ENCODE measurements around the gene NEGR1. TPM values are rescaled to one million over a fixed set of nuclear protein-coding genes. Genes with fewer than 3 reads are reported as not detected.

Gene NEGR1
- total and polyA plus RNA-seq, 10 donors = 0.07 to 1.3 (median 0.54) TPM

GRCh38 chr1:72207059-72207458 is 75.3 kb downstream of the NEGR1 start:
- intact Hi-C loops (cut with DNase I; ENCODE audit: low total_unique reads) = no loop called here
- H3K4me1 ChIP-seq = no peaks in the 10 kb centered on the region
- H3K9me3 ChIP-seq = no peaks in the 10 kb centered on the region
- WGBS, 5 donors = 85 to 95% (median 94%) methylated on average over 1 of the region's 1 CpG
- no peaks in the 10 kb centered on the region for H3K27me3 ChIP-seq (replicated peaks in 1 of 7)
- H3K4me3 ChIP-seq = no peak overlapping the region
- no peaks in the 10 kb centered on the region for H3K36me3 ChIP-seq
- no peak for TF ChIP-seq CTCF (IDR thresholded peaks at IDR 0.05 in 8 of 11, conservative IDR thresholded peaks at IDR 0.05 in 3 of 11)
- TF ChIP-seq POLR2AphosphoS5 (IDR thresholded peaks at IDR 0.05) = no peak
- no peak for TF ChIP-seq POLR2A (IDR thresholded peaks at IDR 0.05)
- DNase-seq = no peak
- no peak overlapping the region for H3K27ac ChIP-seq

- Histone ChIP-seq H3K27me3 (replicated peaks in 1 of 7) (no peaks in the 10 kb centered on the region), H3K9me3 (peaks cover 0 to 13% (median 8%) of the 10 kb centered on the region in 8 donors), H3K27ac (no peak overlapping the region), H3K4me1 (no peaks in the 10 kb centered on the region), H3K4me3 (no peak overlapping the region), H3K36me3 (no peaks in the 10 kb centered on the region)
- 57 to 68% (median 62%) methylated on average over 2 of the region's 2 CpGs for WGBS, 5 donors
- intact Hi-C loops (cut with DNase I; ENCODE audit: low total_unique reads) = no loop called here
- TF ChIP-seq CTCF (IDR thresholded peaks at IDR 0.05 in 8 of 11, conservative IDR thresholded peaks at IDR 0.05 in 3 of 11) (no peak), POLR2AphosphoS5 (IDR thresholded peaks at IDR 0.05) (no peak), POLR2A (IDR thresholded peaks at IDR 0.05) (no peak)
- DNase-seq = no peak
Observed at GRCh38 chr1:72202761-72203160, 79.6 kb downstream of the NEGR1 start.

GRCh38 chr1:72197786-72198185 is 84.6 kb downstream of the NEGR1 start:
- H3K4me1 ChIP-seq = no peaks in the 10 kb centered on the region
- WGBS, 5 donors = 65 to 92% (median 73%) methylated on average over 3 of the region's 3 CpGs
- H3K27me3 ChIP-seq (replicated peaks in 1 of 7) = no peaks in the 10 kb centered on the region
- H3K9me3 ChIP-seq = peaks cover 0 to 13% (median 8%) of the 10 kb centered on the region in 8 donors
- no peak overlapping the region for H3K27ac ChIP-seq
- H3K4me3 ChIP-seq = no peak overlapping the region
- no peak for DNase-seq
- intact Hi-C loops (cut with DNase I; ENCODE audit: low total_unique reads) = no loop called here
- no peak for TF ChIP-seq POLR2AphosphoS5 (IDR thresholded peaks at IDR 0.05)
- no peaks in the 10 kb centered on the region for H3K36me3 ChIP-seq

GRCh38 chr1:72186733-72187307 is 95.5 kb downstream of the NEGR1 start:
- Histone ChIP-seq H3K27me3 (replicated peaks in 1 of 7) (no peaks in the 10 kb centered on the region), H3K36me3 (no peaks in the 10 kb centered on the region), H3K4me3 (no peak overlapping the region), H3K9me3 (no peaks in the 10 kb centered on the region), H3K4me1 (no peaks in the 10 kb centered on the region), H3K27ac (no peak overlapping the region)
- intact Hi-C loops (cut with DNase I; ENCODE audit: low total_unique reads) = no loop called here
- peak in 2 of 11 experiments; percentile 9 to 29 for TF ChIP-seq CTCF (IDR thresholded peaks at IDR 0.05 in 8 of 11, conservative IDR thresholded peaks at IDR 0.05 in 3 of 11)
- no peak for TF ChIP-seq POLR2AphosphoS5 (IDR thresholded peaks at IDR 0.05)
- WGBS, 5 donors = 81 to 92% (median 82%) methylated on average over 1 of the region's 1 CpG
- DNase-seq = no peak
